ENCODE measurements around the gene ATP8A1. TPM values are rescaled to one million over a fixed set of nuclear protein-coding genes. Genes with fewer than 3 reads are reported as not detected.

ATP8A1 gene
- total RNA-seq, 2 donors from 2014 or later, result 37.4 to 70.9 TPM

- ATAC-seq, result no peak
These were observed 228.9 kb downstream of the ATP8A1 start for GRCh38 chr4:42428036-42428435.

GRCh38 chr4:42425146-42426065, 231.5 kb downstream of the ATP8A1 start:
- DNase-seq (no peak), ATAC-seq (no peak)
- no peaks in the 10 kb centered on the region for H3K9me3 ChIP-seq
- H3K4me3 ChIP-seq, result no peak overlapping the region
- H3K36me3 ChIP-seq (replicated peaks in 1 of 2; ENCODE audit: insufficient read depth in 1 of 2, low read depth in 2 of 2), result no peaks in the 10 kb centered on the region
- no peak overlapping the region for H3K27ac ChIP-seq
- H3K4me1 ChIP-seq, result no peaks in the 10 kb centered on the region
- WGBS, 2 donors, result 92 to 96% methylated on average over 19 of the region's 19 CpGs
- intact Hi-C loops (cut with DNase I), result no loop called here
- no peaks in the 10 kb centered on the region for H3K27me3 ChIP-seq
- TF ChIP-seq POLR2A (IDR thresholded peaks at IDR 0.05), result no peak
- TF ChIP-seq CTCF (IDR thresholded peaks at IDR 0.05), result no peak

More at GRCh38 chr4:42428036-42428435, 228.9 kb downstream of the ATP8A1 start:
- no peaks in the 10 kb centered on the region for H3K36me3 ChIP-seq (replicated peaks in 1 of 2; ENCODE audit: insufficient read depth in 1 of 2, low read depth in 2 of 2)
- 83 to 94% methylated on average over 2 of the region's 2 CpGs for WGBS, 2 donors
- no peak for DNase-seq
- no peak overlapping the region for H3K27ac ChIP-seq
- TF ChIP-seq POLR2A (IDR thresholded peaks at IDR 0.05) (no peak), CTCF (IDR thresholded peaks at IDR 0.05) (no peak)
- H3K4me3 ChIP-seq, result no peak overlapping the region
- H3K9me3 ChIP-seq, result no peaks in the 10 kb centered on the region
- no peaks in the 10 kb centered on the region for H3K27me3 ChIP-seq
- intact Hi-C loops (cut with DNase I), result no loop called here
- H3K4me1 ChIP-seq, result no peaks in the 10 kb centered on the region

GRCh38 chr4:42420140-42420539, 236.8 kb downstream of the ATP8A1 start:
- H3K9me3 ChIP-seq, result no peaks in the 10 kb centered on the region
- H3K36me3 ChIP-seq (replicated peaks in 1 of 2; ENCODE audit: insufficient read depth in 1 of 2, low read depth in 2 of 2), result no peaks in the 10 kb centered on the region
- no peaks in the 10 kb centered on the region for H3K27me3 ChIP-seq
- 83 to 90% methylated on average over 5 of the region's 5 CpGs for WGBS, 2 donors
- H3K4me3 ChIP-seq, result no peak overlapping the region
- H3K4me1 ChIP-seq, result no peaks in the 10 kb centered on the region
- TF ChIP-seq CTCF (IDR thresholded peaks at IDR 0.05) (no peak), POLR2A (IDR thresholded peaks at IDR 0.05) (no peak)
- H3K27ac ChIP-seq, result no peak overlapping the region
- DNase-seq (no peak), ATAC-seq (no peak)
- intact Hi-C loops (cut with DNase I), result no loop called here

GRCh38 chr4:42417550-42417949, 239.4 kb downstream of the ATP8A1 start:
- TF ChIP-seq CTCF (IDR thresholded peaks at IDR 0.05) (no peak), POLR2A (IDR thresholded peaks at IDR 0.05) (no peak)
- H3K4me1 ChIP-seq, result no peaks in the 10 kb centered on the region
- DNase-seq, result no peak
- intact Hi-C loops (cut with DNase I), result no loop called here
- no peak overlapping the region for H3K27ac ChIP-seq
- ATAC-seq, result no peak
- WGBS, 2 donors, result 90 to 95% methylated on average over 3 of the region's 3 CpGs
- H3K9me3 ChIP-seq, result no peaks in the 10 kb centered on the region
- H3K27me3 ChIP-seq, result no peaks in the 10 kb centered on the region
- H3K4me3 ChIP-seq, result no peak overlapping the region
- peaks cover 0 to 2% of the 10 kb centered on the region in 2 donors for H3K36me3 ChIP-seq (replicated peaks in 1 of 2; ENCODE audit: insufficient read depth in 1 of 2, low read depth in 2 of 2)

All from body of pancreas (tissue), 4 donors.